ENCODE measurements around the gene TRPM5.

Gene TRPM5

DNA sequence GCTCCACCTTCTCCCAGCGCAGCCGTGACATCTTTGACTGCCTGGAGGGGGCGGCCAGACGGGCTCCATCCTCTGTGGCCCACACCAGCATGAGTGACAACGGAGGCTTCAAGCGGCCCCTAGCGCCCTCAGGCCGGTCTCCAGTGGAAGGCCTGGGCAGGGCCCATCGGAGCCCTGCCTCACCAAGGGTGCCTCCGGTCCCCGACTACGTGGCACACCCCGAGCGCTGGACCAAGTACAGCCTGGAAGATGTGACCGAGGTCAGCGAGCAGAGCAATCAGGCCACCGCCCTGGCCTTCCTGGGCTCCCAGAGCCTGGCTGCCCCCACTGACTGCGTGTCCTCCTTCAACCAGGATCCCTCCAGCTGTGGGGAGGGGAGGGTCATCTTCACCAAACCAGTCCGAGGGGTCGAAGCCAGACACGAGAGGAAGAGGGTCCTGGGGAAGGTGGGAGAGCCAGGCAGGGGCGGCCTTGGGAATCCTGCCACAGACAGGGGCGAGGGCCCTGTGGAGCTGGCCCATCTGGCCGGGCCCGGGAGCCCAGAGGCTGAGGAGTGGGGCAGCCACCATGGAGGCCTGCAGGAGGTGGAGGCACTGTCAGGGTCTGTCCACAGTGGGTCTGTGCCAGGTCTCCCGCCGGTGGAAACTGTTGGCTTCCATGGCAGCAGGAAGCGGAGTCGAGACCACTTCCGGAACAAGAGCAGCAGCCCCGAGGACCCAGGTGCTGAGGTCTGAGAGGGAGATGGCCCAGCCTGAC lies 41.2 kb downstream of the TRPM5 start:
- no peak for DNase-seq

DNA sequence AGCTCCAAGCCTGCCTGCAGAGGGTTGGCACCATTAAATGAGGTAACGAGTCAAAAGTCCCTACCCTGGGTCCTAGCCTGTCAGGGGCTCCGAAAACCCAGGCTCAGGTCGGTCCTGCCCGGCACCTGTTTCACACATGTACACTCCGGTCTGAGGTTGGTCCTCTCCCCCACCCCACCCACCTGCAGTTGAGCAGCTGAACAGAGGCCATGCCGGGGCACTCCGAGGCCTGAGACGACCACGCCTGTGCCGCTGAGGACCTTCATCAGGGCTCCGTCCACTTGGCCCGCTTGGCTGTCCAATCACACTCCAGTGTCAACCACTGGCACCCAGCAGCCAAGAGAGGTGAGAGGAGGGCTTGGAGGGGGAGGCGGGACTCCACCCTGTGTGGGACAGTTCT lies 42.2 kb downstream of the TRPM5 start:
- no peak for DNase-seq

DNA sequence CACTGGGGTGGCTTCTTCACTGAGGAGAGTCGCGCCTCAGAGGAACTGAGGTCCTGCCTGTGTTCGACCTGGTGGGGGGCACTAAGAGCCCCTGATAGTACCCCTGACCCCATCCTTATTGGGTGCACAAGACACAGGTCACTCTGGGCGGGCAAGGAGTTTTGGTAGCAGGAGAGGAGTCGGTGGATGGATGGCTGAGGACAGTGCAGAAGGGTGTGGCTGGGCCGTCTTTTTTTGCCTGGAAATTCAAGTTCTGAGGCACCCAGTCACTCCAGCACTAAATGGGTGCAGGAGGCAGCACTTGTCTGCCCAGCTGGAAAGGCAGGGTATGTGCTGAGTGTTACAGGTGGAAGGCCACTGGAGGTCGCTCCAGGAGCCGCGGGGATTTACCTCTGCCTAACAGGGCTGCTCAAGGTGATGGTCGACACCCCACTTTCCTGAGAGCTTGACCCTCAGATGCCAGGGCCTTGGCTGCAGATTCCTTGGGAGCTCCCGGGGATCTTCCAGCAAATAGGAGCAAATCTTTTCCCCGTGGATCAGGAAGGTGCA lies 42.8 kb downstream of the TRPM5 start:
- peak; percentile 22 for DNase-seq

DNA sequence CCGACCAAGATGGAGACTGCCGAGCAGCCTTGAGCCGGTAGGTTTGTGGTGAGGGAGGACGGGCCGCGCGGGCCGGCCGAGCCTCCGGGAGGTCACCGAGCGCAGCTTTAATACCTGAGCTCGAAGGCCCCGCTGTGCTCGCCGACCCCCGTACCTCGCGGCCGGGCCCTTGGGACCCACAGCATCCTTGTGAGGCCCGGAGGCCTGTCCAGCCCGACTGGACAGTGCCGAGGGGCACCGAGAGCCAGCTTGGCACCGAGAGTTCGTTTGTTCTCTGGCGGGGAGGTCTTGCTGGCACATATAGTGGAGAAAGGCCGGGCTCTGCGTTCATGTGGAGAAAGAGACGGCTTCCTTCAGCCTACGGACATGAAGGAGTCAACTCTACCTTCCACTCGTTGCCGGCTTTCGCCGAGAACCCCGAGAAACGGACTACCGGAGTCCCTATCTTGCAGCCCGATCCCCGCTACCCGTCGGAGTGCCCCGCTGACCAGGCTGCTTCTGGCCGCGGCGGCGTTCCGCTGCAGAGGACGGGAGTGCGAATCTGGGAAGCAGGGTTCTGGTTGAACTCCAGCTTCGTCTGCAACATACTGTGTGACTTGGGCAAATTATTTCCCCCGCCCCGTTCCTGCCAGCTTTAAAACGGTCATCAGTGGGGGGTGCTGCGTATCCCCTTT lies 43.4 kb downstream of the TRPM5 start:
- DNase-seq: no peak

DNA sequence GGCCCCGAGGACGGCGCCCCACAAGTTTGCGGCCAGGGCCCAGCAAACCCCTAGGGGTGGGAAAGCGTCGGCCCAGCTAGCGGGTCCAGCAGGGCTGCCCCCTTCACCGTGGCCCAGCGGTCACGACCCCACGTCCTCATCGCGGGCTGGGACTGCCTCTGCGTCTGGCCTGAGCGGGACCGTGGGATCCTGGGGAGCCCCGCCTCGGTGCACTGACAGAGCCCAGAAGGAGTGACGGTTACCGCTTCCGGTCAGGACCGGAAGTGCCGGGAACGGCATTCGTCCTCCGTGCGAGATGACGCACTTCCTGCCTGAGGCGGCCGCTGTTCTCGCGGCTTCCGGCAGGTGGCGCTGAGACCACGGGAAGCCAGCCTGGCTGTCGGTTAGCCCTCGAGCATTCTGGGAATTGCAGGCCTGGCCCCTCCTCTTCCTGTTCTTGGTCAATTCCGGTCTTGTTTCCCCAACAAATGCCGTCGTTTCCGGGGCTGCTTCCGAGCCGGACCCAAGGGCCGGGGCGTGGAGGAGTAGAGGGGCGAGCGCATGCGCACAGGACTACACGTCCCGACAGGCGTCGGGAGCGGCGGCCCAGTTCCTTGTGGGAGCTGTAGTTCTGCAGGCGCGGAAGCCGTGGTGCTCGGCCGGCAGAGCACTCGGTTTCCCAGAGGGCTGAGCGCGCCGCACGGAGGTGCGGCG lies 44.1 kb downstream of the TRPM5 start, which contains the start of gene TSSC4:
Gene TSSC4 (plus strand): TSS at position 682 of the 693 bp plus-strand sequence. CDS start 1,884 bp downstream, outside the sequence.
- DNase-seq: peak; percentile 100

DNA sequence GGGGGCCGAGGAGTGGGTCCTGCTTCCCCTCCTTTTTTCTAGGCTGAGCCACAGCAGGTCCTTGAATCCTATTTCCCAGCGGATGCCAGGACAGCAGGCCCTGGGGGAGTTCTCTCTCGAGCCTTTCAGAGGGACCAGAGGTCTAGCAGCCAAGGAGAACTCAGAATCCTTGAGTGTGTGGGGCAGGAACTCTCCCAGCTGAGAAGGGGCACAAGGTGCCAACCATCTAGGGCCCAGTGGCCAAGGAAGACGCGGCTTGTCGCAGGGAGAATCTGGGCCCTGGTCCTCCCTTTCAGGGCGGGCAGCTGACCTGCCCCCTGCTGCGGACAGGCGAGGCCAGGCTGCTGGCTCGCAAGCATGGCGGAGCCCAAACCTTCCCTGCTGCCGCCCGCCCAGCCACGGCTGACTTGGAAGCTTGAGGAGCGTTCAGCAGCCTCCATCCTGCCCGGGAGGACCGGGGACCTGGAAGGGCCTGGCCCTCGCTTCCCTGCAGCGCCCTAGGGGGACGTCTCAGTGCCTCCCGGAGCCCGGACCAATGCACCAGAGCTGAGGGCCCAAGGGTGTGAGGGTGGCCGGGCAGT lies 44.7 kb downstream of the TRPM5 start:
- DNase-seq: peak; percentile 15

DNA sequence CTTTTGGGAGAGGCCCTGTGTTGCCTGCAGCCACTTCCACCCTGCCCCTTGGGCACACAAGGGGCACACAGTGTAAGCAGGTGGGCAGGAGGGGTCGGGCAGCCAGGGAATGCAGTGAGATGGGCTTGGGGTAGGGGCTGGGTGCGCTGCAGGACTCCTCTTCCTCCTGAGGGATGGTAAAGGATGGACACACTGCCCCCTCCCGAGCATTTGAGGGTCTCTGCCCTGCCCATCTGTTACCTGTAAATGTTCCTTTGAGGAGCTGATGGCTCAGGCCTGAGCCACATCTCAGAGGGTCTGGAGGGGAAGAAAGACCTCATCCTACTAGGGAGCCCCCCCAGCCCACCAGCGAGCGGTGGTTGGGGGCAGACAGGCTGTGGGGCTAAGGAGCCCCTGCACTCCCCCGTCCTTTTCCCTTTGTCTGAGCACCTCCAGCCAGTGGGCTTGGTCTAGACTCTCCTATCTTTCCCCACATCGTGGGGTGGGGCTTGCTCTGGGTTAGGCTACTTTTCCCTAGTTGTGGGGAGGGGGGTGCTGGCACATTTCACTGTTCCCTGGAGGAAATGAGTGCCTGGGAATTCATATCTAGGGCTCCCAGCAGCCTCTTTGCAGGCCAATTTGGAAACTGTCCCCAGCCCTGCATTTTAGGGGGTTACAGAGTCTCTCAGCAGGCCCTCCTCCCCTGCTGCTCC lies 45.5 kb downstream of the TRPM5 start:
- DNase-seq: no peak

DNA sequence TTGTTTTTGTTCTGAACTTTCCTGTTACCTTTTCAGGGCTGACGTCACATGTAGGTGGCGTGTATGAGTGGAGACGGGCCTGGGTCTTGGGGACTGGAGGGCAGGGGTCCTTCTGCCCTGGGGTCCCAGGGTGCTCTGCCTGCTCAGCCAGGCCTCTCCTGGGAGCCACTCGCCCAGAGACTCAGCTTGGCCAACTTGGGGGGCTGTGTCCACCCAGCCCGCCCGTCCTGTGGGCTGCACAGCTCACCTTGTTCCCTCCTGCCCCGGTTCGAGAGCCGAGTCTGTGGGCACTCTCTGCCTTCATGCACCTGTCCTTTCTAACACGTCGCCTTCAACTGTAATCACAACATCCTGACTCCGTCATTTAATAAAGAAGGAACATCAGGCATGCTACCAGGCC lies 47.3 kb downstream of the TRPM5 start:
- no peak for DNase-seq

DNA sequence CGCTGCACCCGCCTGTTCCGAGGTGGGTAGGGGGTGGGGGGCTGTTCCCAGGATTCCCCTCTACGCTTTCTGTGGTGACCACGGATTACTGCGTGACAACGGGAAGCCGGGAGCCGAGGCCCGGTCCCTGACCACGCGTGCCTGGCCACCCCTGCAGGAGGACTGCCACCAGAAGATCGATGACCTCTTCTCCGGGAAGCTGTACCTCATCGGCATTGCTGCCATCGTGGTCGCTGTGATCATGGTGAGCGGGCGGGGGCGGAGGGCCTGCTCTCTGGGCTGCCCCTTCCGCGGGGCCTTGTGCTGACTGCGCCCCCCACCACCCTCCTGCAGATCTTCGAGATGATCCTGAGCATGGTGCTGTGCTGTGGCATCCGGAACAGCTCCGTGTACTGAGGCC lies 47.8 kb downstream of the TRPM5 start:
- DNase-seq: no peak

DNA sequence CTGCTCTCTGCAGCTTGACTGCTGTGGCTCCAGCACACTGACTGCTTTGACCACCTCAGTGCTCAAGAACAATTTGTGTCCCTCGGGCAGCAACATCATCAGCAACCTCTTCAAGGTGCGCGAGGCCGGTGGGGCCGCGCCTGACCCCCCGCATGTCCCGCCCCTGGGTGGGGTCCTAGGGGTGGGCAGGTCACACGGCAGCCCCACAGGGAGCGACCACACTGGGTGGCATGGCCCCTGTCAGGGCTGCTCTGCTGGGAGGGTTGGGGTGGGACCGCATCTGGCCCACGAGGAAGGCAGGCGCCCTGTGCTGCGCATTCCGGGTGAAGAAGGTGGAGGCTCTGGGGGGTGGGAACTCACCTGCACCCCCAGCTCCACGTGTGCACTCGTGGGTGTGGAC lies 48.5 kb downstream of the TRPM5 start:
- no peak for DNase-seq

DNA sequence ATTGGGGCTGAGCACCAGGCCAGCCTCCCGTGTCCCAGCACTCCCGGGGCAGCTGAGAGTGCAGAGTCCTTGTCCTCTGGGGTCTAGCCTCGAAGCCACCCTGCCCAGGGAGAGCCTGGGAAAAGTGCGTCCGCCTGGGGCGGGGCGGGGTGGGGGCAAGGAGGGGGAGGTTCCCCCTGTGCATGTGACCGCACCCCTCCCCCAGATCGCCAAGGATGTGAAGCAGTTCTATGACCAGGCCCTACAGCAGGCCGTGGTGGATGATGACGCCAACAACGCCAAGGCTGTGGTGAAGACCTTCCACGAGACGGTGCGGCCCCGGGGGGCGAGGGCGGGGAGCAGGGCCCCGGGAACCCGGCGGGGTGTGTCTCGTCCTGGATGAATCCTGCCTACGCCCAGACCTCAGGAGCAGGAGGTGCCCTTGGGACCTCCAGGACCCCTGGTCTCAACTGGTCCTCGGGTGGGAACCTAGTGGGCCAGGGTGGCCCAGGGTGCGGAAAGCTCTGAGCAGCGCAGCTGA lies 49.0 kb downstream of the TRPM5 start:
- no peak for DNase-seq

DNA sequence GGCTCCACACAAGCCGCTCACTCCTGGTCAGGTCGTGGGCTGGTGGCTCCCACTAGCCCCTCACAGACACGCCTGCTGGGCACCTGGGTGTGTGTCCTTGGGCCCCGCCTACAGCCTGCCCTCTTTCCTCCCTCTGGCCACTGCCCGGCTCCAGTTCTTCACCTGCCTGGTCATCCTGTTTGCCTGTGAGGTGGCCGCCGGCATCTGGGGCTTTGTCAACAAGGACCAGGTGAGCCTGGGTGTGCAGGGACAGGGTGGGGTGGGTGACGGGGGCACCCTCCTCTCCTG lies 49.6 kb downstream of the TRPM5 start:
- no peak for DNase-seq
